CD4-positive, CD25-positive, alpha-beta regulatory T cell (primary cell): ENCODE results near the gene CAP1. TPM values are rescaled to one million over a fixed set of nuclear protein-coding genes. Genes with fewer than 3 reads are reported as not detected.

Source experiments
- ATAC-seq, 2 donors: fragments of 150-1000 bp; cut with Tn5 transposase; one replicate each; pipeline ENCODE4 v1.10.0; 2021; ENCODE audit warnings: low read depth in 2 of 2, moderate number of reproducible peaks in 2 of 2, moderate library complexity in 1 of 2
- DNase-seq, 3 donors: peaks; one replicate each; pipeline versions ENCODE4 v3.0.0 to v3.0.0-alpha.2; 2012 to 2022; ENCODE audit warnings: mixed read lengths in 1 of 3
- H3K27ac ChIP-seq: one replicate; pipeline ENCODE4 v1.7.0; 2013; ENCODE audit warnings: mild to moderate bottlenecking, low read length; ENCODE audit not compliant: insufficient read depth, poor library complexity, severe bottlenecking
- H3K27me3 ChIP-seq: one replicate; pipeline ENCODE4 v1.7.0; 2013; ENCODE audit warnings: low read length; ENCODE audit not compliant: control insufficient read depth, insufficient read depth
- H3K36me3 ChIP-seq: one replicate; pipeline ENCODE4 v1.7.0; 2013; ENCODE audit warnings: mild to moderate bottlenecking, low read length, moderate library complexity; ENCODE audit not compliant: control insufficient read depth, insufficient read depth
- H3K4me1 ChIP-seq: 2 replicates; pipeline ENCODE4 v1.7.0; 2013; ENCODE audit warnings: mild to moderate bottlenecking, low read length; ENCODE audit not compliant: insufficient read depth, control insufficient read depth, poor library complexity, severe bottlenecking
- H3K4me3 ChIP-seq: one replicate; pipeline ENCODE4 v1.7.0; 2013; ENCODE audit warnings: low read depth, mild to moderate bottlenecking, low read length, moderate library complexity
- H3K9me3 ChIP-seq, 2 experiments: 1 replicate in 1 of 2; 2 replicates in 1 of 2; pipeline ENCODE4 v1.7.0; 2013; ENCODE audit warnings: low read length in 2 of 2, mild to moderate bottlenecking in 1 of 2, moderate library complexity in 1 of 2; ENCODE audit not compliant: control insufficient read depth in 2 of 2
- H3K27ac Mint-ChIP-seq, 3 donors: one replicate each; pipeline ENCODE4 v1.8.0; 2020 to 2022; ENCODE audit warnings: mild to moderate bottlenecking in 3 of 3, mixed read lengths in 3 of 3, moderate library complexity in 2 of 3
- H3K27me3 Mint-ChIP-seq: one replicate; pipeline ENCODE4 v1.8.0; 2022; ENCODE audit warnings: mild to moderate bottlenecking, mixed read lengths
- H3K36me3 Mint-ChIP-seq: one replicate; pipeline ENCODE4 v1.8.0; 2020; ENCODE audit warnings: mixed read lengths
- H3K4me1 Mint-ChIP-seq, 4 donors: one replicate each; pipeline ENCODE4 v1.8.0; 2020 to 2022; ENCODE audit warnings: mixed read lengths in 4 of 4, mild to moderate bottlenecking in 1 of 4
- H3K4me3 Mint-ChIP-seq, 4 donors: one replicate each; pipeline ENCODE4 v1.8.0; 2020 to 2022; ENCODE audit warnings: mild to moderate bottlenecking in 4 of 4, mixed read lengths in 4 of 4, moderate library complexity in 3 of 4
- H3K9me3 Mint-ChIP-seq, 7 donors: one replicate each; pipeline ENCODE4 v1.8.0; 2020 to 2022; ENCODE audit warnings: mixed read lengths in 7 of 7, mild to moderate bottlenecking in 3 of 7, moderate library complexity in 2 of 7
- polyA plus RNA-seq, 4 donors: library from polyadenylated mRNA; unstranded; fragments of 300-500 nt; fragmentation: Illumina TruSeq; gene quantifications; one replicate each; pipeline ENCODE4 v1.2.3, GENCODE V29; 2021
- total RNA-seq: library from RNA; stranded (reverse); gene quantifications from one replicate; pipeline ENCODE4 v1.2.3, GENCODE V29; 2022

The CAP1 gene
- total and polyA plus RNA-seq, 5 donors from 2014 or later = 322 to 806 (median 636) TPM

DNA sequence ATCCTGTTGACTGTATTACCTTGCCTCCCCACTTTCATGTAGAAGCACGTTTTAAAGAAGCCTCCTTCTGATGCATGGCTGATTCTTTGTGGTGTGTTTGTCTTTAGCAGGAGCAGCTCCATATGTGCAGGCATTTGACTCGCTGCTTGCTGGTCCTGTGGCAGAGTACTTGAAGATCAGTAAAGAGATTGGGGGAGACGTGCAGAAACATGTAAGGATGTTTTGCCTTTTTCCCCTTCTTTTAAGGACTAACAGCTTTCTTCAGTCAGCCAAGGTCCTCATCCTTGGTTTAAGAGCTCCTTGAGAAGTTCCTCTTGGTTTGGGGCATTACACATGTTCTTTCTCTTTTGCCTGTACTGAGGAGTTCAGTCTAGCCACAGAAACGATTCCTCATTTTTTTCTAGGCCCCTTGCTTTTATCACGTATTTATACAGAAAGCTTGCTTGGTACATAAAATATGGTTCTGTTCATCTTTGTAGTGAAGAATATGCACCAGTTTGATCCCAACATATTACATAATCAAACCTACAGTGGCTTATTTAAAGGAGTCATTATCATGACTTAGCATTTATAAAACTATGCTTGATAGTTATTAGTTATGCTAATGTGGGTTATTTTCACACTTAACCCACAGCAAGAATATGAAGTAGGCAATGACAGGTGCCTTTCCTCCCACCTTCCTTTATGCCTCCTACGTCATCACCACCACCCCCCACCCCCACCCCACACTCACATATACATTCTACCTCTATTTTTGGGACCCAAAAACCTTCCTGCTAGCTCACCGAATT lies 19.6 kb downstream of the CAP1 start:
- no peaks in the 10 kb centered on the region for H3K27me3 Mint-ChIP-seq
- H3K9me3 Mint-ChIP-seq = no peaks in the 10 kb centered on the region
- H3K4me1 Mint-ChIP-seq = peaks cover 37 to 94% (median 79%) of the 10 kb centered on the region in 4 donors
- ATAC-seq (no peak), DNase-seq (no peak)
- Histone ChIP-seq H3K4me1 (peaks cover 98% of the 10 kb centered on the region), H3K27me3 (no peaks in the 10 kb centered on the region), H3K4me3 (peak overlapping the region; percentile 83), H3K36me3 (peaks cover 68% of the 10 kb centered on the region), H3K9me3 (no peaks in the 10 kb centered on the region), H3K27ac (peak overlapping the region; percentile 75)
- H3K36me3 Mint-ChIP-seq = peaks cover 50% of the 10 kb centered on the region
- peak overlapping the region; percentile 70 to 90 (median 90) for H3K27ac Mint-ChIP-seq
- peak overlapping the region; percentile 60 to 81 (median 68) for H3K4me3 Mint-ChIP-seq

DNA sequence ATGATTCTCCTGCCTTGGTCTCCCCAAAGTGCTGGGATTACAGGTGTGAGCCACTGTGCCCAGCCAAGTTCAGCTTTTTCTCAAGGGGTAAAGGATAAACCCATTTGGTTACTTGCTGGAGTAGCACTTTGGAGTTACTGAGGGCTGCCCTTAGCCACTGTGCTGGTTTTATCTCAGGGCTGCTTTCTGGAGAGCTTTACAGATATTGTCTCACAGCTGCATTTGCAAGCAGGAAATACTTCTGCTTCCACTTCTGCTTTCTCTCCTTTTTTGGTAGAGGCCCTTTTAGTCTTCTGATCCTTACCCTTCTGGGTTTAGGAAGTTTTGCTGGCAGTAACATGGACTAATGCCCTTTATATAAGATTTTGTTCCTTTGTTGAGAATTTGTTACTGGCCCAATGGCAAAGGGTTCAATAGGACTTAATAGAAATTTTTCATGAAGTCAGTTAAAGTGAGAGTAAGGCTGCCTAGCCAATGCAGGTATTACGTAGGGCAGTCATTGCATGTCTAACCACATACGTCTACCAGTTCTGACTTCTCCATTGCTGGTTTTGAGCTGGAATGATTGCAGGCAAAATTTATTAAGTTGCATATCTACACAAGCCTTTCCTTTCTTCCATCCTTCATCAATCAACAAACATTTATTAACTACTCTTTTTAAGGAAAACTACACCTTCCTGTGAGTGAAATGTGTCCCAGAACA lies 24.4 kb downstream of the CAP1 start:
- Mint-ChIP-seq H3K36me3 (peaks cover 64% of the 10 kb centered on the region), H3K4me1 (peaks cover 20 to 67% (median 49%) of the 10 kb centered on the region in 4 donors), H3K4me3 (peak overlapping the region in 3 of 4 donors; percentile 8 to 66 (median 37)), H3K9me3 (no peaks in the 10 kb centered on the region), H3K27me3 (no peaks in the 10 kb centered on the region), H3K27ac (peak overlapping the region; percentile 88 to 92 (median 91))
- no peaks in the 10 kb centered on the region for H3K27me3 ChIP-seq
- H3K36me3 ChIP-seq = peaks cover 97% of the 10 kb centered on the region
- peaks cover 55% of the 10 kb centered on the region for H3K4me1 ChIP-seq
- ATAC-seq (peak; percentile 46 to 53), DNase-seq (no peak)
- no peaks in the 10 kb centered on the region for H3K9me3 ChIP-seq
- H3K27ac ChIP-seq = peak overlapping the region; percentile 26
- H3K4me3 ChIP-seq = peak overlapping the region; percentile 35

DNA sequence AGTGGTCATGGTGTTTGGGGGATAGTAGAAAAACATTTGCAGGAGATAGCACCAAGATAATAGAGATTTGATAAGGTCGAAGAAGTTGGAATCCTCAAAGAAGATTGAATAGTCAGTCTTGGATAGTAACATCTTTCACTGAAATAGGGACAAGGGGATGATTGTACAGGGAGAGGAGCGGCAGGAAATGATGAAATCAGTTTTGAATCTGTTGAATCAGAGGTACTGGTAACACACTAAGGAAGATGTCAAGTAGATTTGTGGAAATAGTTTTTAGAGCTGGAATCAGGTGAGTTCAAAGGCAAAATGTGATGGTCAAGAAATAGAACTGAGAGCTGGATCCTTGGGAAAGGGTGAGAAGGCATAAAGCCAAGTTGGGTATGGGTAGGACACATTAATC lies 26.5 kb downstream of the CAP1 start:
- H3K27me3 ChIP-seq = no peaks in the 10 kb centered on the region
- no peaks in the 10 kb centered on the region for H3K9me3 ChIP-seq
- H3K4me1 Mint-ChIP-seq = peaks cover 11 to 52% (median 33%) of the 10 kb centered on the region in 4 donors
- H3K4me1 ChIP-seq = peaks cover 34% of the 10 kb centered on the region
- H3K36me3 Mint-ChIP-seq = peaks cover 54% of the 10 kb centered on the region
- H3K4me3 ChIP-seq = no peak overlapping the region
- ATAC-seq (no peak), DNase-seq (no peak)
- peak overlapping the region in 1 of 4 donors; percentile 6 for H3K4me3 Mint-ChIP-seq
- H3K27me3 Mint-ChIP-seq = no peaks in the 10 kb centered on the region
- H3K9me3 Mint-ChIP-seq = no peaks in the 10 kb centered on the region
- H3K27ac ChIP-seq = peak overlapping the region; percentile 26
- peaks cover 99% of the 10 kb centered on the region for H3K36me3 ChIP-seq
- H3K27ac Mint-ChIP-seq = peak overlapping the region; percentile 66 to 87 (median 86)

DNA sequence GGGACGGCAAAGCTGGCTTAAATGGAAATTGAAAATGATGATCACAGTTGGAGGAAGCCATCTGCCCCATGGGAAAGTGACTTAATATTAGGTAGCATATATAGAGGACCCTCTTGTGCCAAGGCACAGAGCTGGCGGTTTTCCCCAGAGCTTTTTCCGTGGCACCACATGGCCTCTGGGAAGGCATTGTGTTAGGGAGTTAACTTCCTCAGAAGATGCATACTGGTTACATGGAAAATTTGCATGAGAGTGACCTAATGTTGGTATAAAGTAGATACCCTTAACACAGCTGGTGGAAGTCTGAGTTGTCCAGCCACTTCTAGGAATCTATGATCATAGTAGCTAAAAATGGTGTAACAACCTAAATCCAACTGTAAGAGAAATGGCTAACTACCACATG lies 27.3 kb downstream of the CAP1 start:
- H3K4me3 ChIP-seq = no peak overlapping the region
- DNase-seq (no peak), ATAC-seq (no peak)
- H3K27ac ChIP-seq = peak overlapping the region; percentile 3
- H3K4me3 Mint-ChIP-seq = no peak overlapping the region
- peaks cover 59% of the 10 kb centered on the region for H3K36me3 Mint-ChIP-seq
- no peaks in the 10 kb centered on the region for H3K9me3 ChIP-seq
- H3K4me1 Mint-ChIP-seq = peaks cover 10 to 45% (median 34%) of the 10 kb centered on the region in 4 donors
- H3K36me3 ChIP-seq = peaks cover 99% of the 10 kb centered on the region
- H3K9me3 Mint-ChIP-seq = no peaks in the 10 kb centered on the region
- H3K4me1 ChIP-seq = peaks cover 26% of the 10 kb centered on the region
- H3K27ac Mint-ChIP-seq = peak overlapping the region; percentile 66 to 86 (median 85)
- no peaks in the 10 kb centered on the region for H3K27me3 ChIP-seq
- no peaks in the 10 kb centered on the region for H3K27me3 Mint-ChIP-seq

DNA sequence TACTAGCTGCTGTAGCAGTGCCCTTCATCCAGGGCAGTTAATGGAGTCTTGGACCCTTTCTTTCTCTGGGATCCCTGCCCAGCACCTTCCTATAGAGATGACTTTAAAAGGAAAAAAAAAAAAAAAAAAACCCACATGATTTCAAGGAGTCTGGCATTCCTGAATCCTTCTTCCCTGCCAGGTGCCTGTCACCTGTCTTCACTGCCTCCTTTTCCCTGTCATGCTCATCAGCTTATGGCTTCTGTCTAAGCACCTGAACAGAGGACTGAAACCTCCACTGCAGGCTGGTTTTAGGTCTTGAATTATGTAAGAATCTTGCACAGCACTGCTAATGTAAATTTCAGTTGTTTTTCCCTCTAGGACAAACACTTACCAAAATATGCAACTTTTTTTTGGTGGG lies 31.6 kb downstream of the CAP1 start:
- Mint-ChIP-seq H3K4me3 (no peak overlapping the region), H3K4me1 (peaks cover 0 to 10% (median 8%) of the 10 kb centered on the region in 4 donors), H3K36me3 (peaks cover 23% of the 10 kb centered on the region), H3K27ac (peak overlapping the region in 2 of 3 donors; percentile 43 to 72), H3K27me3 (no peaks in the 10 kb centered on the region), H3K9me3 (no peaks in the 10 kb centered on the region)
- DNase-seq (no peak), ATAC-seq (no peak)
- no peaks in the 10 kb centered on the region for H3K9me3 ChIP-seq
- H3K36me3 ChIP-seq = peaks cover 86% of the 10 kb centered on the region
- H3K4me3 ChIP-seq = no peak overlapping the region
- H3K4me1 ChIP-seq = no peaks in the 10 kb centered on the region
- no peaks in the 10 kb centered on the region for H3K27me3 ChIP-seq
- H3K27ac ChIP-seq = no peak overlapping the region

DNA sequence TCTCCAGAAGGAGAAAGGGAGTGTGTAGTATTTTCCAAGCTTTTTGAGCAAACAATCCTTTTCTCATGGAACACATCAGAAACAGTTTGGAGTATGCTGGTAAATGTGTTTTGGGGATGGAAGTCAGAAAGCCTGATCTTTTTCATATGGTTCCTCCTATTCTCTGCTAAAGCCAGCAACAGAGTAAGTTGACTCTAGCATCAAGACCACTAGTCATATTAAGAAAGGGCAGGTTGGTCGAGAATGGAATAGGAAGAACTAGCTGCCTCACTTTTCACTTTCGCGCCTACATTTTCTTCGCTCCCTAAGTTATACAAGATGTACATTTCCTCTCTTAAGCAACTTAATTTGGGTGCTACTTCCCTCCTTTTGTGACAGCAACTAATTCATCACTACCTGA lies 32.5 kb downstream of the CAP1 start:
- Histone ChIP-seq H3K9me3 (no peaks in the 10 kb centered on the region), H3K4me1 (no peaks in the 10 kb centered on the region), H3K4me3 (no peak overlapping the region), H3K27ac (no peak overlapping the region), H3K27me3 (no peaks in the 10 kb centered on the region), H3K36me3 (peaks cover 86% of the 10 kb centered on the region)
- Mint-ChIP-seq H3K4me3 (no peak overlapping the region), H3K27me3 (no peaks in the 10 kb centered on the region), H3K9me3 (no peaks in the 10 kb centered on the region), H3K4me1 (peaks cover 5 to 9% (median 6%) of the 10 kb centered on the region in 4 donors), H3K36me3 (peaks cover 25% of the 10 kb centered on the region), H3K27ac (peak overlapping the region in 1 of 3 donors; percentile 75)
- no peak for ATAC-seq
- no peak for DNase-seq

DNA sequence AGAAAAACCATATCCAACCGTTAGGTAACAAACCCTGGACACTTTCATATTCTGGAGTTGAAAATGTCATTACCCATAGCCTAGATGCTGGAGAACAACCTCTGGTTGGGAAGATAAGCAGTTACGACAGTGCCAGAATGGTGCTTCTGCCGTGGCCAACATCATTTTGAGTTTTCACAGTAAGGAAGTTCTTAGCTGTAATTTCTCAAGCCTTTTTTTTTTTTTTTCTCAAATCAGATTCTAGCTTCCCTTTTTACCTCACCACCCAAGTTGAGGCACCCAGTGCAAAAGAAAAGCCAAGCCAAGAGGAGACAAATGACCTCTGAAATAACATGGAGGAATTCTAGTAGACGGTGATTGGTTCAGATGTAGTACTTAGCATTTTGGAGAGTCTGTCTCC lies 34.7 kb downstream of the CAP1 start:
- H3K27ac Mint-ChIP-seq = peak overlapping the region in 2 of 3 donors; percentile 60 to 65
- peaks cover 7 to 13% (median 11%) of the 10 kb centered on the region in 4 donors for H3K4me1 Mint-ChIP-seq
- no peak for DNase-seq
- peaks cover 3% of the 10 kb centered on the region for H3K4me1 ChIP-seq
- no peak overlapping the region for H3K4me3 ChIP-seq
- H3K27me3 Mint-ChIP-seq = no peaks in the 10 kb centered on the region
- ATAC-seq = no peak
- peaks cover 79% of the 10 kb centered on the region for H3K36me3 ChIP-seq
- peaks cover 26% of the 10 kb centered on the region for H3K36me3 Mint-ChIP-seq
- no peak overlapping the region for H3K4me3 Mint-ChIP-seq
- no peak overlapping the region for H3K27ac ChIP-seq
- no peaks in the 10 kb centered on the region for H3K27me3 ChIP-seq
- no peaks in the 10 kb centered on the region for H3K9me3 Mint-ChIP-seq
- no peaks in the 10 kb centered on the region for H3K9me3 ChIP-seq
